SK-N-MC (cell line): ENCODE measurements around the gene NLRC5.

Experiments used
- DNase-seq: peaks from one replicate; pipeline ENCODE4 v3.0.0-alpha.2; 2011; ENCODE audit warnings: low read depth, low spot score
- H3K27ac ChIP-seq: fragments of 200-600 bp; sonication (generic); 2 replicates; pipeline ENCODE4 v1.5.1; 2016; ENCODE audit warnings: mixed run types
- H3K36me3 ChIP-seq: fragments of 200-600 bp; sonication (generic); 2 replicates; pipeline ENCODE4 v1.6.1; 2017; ENCODE audit warnings: antibody characterized with exemption, low read length, mixed read lengths; ENCODE audit not compliant: insufficient read depth
- H3K4me3 ChIP-seq: fragments of 200-600 bp; sonication (generic); 2 replicates; pipeline ENCODE4 v1.5.1; 2016
- H3K9ac ChIP-seq: fragments of 200-600 bp; sonication (generic); 2 replicates; pipeline ENCODE4 v1.8.0; 2017; ENCODE audit warnings: mixed run types, mixed read lengths; ENCODE audit not compliant: insufficient read length
- H3K9me3 ChIP-seq: fragments of 200-600 bp; sonication (generic); 2 replicates; pipeline ENCODE4 v1.6.1; 2017; ENCODE audit warnings: low read depth, mild to moderate bottlenecking, antibody characterized with exemption, low read length, moderate library complexity, mixed read lengths
- EZH2 ChIP-seq: fragments of 200-600 bp; sonication (generic); IDR thresholded peaks from one replicate; pipeline ENCODE4 v1.6.1; 2017; ENCODE audit warnings: antibody characterized with exemption
- FOXP2 ChIP-seq: optimal IDR thresholded peaks from 2 replicates; pipeline ENCODE3; 2011; ENCODE audit warnings: mild to moderate bottlenecking, moderate library complexity; ENCODE audit not compliant: insufficient read depth; ENCODE audit errors: extremely low read length, control extremely low read depth
- POLR2AphosphoS5 ChIP-seq: IDR thresholded peaks from 2 replicates; pipeline ENCODE4 v1.6.1; 2012; ENCODE audit warnings: mild to moderate bottlenecking, low read depth, low read length, borderline replicate concordance

Gene NLRC5

DNA sequence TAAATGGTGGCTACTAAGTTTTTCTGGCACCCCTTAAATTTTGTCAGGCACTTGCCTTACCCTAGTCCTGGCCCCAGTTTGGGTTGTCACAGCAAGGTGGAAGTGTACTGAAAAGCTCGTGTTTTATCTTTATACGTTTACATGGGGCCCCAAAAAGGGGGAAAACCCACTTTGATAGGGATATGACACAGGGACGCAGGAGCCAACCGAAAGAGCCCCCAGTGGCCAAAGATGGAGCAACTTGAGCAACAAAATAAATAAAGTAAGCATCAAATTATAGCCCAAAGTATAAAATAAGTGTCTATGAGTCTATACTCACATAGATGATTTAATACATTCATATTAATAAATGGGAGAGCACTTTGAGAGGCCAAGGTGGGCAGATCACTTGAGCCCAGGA lies 32.6 kb upstream of the NLRC5 start:
- TF ChIP-seq EZH2: no peak
- no peak for TF ChIP-seq FOXP2

DNA sequence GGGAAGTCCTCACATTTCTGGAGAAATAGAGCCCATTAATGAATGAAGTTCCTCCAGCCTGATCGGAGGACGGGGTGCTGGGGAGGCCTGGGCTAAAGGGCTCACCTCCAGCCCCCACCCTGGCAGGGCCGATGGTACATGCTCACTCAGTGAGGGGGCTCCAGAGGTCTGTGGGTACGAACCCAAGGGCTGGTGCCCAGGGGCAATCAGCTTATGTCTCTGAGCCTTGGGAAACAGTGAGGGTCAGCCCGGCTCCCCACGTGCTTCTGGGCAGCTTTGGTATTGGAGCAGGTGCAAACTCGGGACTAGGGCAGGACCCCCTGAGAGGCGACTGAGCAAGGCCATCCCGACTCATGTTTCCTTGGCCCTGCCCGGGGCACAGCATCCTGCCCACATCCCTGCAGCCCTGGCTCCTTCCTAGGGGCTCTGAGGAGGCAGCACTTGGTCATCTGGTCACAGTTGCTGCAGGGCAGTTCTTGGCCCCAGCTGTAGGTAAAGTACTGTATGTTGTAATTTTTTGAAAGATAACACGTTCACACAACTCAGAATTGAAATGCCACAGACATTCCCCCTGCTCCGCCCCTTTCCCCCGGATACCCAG lies 28.6 kb upstream of the NLRC5 start:
- DNase-seq: no peak
- H3K9me3 ChIP-seq: no peaks in the 10 kb centered on the region
- no peak overlapping the region for H3K9ac ChIP-seq
- H3K4me3 ChIP-seq: no peak overlapping the region
- no peak for TF ChIP-seq EZH2
- no peak for TF ChIP-seq FOXP2
- no peak for TF ChIP-seq POLR2AphosphoS5
- H3K36me3 ChIP-seq: no peaks in the 10 kb centered on the region
- no peak overlapping the region for H3K27ac ChIP-seq

More for the DNA sequence above, 32.6 kb upstream of the NLRC5 start:
- H3K36me3 ChIP-seq: no peaks in the 10 kb centered on the region
- H3K9ac ChIP-seq: no peak overlapping the region
- no peak overlapping the region for H3K4me3 ChIP-seq
- no peaks in the 10 kb centered on the region for H3K9me3 ChIP-seq
- no peak overlapping the region for H3K27ac ChIP-seq
- no peak for DNase-seq

DNA sequence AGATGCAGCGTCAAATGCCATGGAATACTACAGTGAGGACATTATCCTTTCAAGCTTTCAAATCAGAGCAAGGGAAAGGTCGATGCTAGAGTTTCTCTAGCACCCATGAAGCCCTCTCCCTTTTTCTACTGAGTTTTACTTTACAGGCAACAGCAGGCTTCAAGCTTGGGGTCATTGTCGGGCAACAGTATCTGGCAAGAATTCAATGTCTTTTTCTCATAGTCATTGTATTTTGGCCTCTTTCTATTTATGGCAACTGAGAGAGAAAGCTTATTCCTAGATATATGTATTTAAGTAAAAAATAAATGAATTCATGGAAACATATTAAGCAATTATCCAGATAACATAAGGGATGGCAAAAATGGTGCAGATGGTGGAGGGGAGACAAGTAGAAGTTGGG lies 28.0 kb upstream of the NLRC5 start:
- H3K27ac ChIP-seq: no peak overlapping the region
- no peak for TF ChIP-seq EZH2
- no peak for TF ChIP-seq POLR2AphosphoS5
- no peak for TF ChIP-seq FOXP2
- H3K4me3 ChIP-seq: no peak overlapping the region
- DNase-seq: no peak
- no peaks in the 10 kb centered on the region for H3K36me3 ChIP-seq
- no peak overlapping the region for H3K9ac ChIP-seq
- no peaks in the 10 kb centered on the region for H3K9me3 ChIP-seq

DNA sequence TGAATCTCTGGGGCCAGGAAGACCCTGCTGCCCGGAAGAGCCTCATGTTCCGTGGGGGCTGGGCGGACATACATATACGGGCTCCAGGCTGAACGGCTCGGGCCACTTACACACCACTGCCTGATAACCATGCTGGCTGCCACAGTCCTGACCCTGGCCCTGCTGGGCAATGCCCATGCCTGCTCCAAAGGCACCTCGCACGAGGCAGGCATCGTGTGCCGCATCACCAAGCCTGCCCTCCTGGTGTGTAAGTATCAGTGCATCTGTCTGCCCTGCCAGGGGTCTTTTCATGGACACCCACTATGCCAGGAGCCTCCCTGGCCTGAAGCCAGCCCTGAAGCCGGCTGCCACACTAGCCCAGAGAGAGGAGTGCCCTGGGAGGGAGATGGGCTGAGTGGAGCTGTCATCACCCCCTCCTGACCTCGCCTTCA lies 27.5 kb upstream of the NLRC5 start, which contains the start of gene CETP:
CETP (plus strand) TSS at position 100 of the 431 bp plus-strand sequence; CDS start at position 130, 30 bp downstream.
- no peak for DNase-seq
- no peaks in the 10 kb centered on the region for H3K36me3 ChIP-seq
- no peak for TF ChIP-seq FOXP2
- TF ChIP-seq POLR2AphosphoS5: no peak
- TF ChIP-seq EZH2: no peak
- no peak within 1 kb of the TSS for H3K27ac ChIP-seq
- H3K9ac ChIP-seq: no peak within 1 kb of the TSS
- no peak within 1 kb of the TSS for H3K4me3 ChIP-seq
- H3K9me3 ChIP-seq: no peaks in the 10 kb centered on the region

DNA sequence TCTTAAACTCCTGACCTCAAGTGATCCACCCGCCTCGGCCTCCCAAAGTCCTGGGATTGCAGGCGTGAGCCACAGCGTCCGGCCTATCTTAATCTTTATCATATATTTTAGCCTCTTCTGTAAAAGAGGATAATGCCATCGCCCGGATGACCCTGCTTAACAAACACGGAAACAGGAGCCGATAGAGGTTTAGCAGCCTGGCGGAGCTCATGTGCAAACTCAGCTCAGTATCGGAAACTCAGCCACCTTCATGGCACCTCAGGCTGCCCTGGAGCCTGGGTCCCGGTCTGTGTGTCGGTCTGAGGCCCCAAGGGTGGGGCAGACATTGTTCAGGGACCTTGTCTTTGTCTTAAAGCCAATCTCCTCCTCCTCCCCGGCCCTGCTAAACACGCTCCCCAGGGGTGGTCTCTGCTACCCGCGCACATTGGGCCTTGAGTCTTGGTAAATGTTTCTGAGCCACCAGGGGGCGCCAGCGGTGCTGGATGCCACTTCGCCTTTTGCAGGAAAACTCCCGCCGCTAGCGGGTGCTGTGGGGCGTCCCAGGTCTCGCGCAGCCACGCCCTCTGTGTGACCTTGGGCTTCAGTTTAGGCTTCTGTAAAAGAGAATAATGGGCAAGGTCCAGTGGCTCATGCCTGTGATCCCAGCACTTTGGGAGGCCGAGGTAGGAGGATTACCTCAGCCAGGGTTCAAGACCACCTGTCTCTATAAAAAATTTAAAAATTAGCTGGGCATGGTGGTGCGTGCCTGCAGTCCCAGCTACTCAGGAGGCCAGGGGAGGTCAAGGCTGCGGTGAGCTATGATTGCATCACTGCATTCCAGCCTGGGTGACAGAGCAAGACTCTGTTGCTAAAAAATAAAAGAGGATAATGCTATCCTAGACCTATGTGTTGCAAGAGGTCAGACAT lies 24.9 kb upstream of the NLRC5 start:
- H3K4me3 ChIP-seq: no peak overlapping the region
- no peak overlapping the region for H3K9ac ChIP-seq
- no peak for DNase-seq
- no peaks in the 10 kb centered on the region for H3K9me3 ChIP-seq
- no peaks in the 10 kb centered on the region for H3K36me3 ChIP-seq
- no peak for TF ChIP-seq EZH2
- no peak for TF ChIP-seq POLR2AphosphoS5
- no peak for TF ChIP-seq FOXP2
- no peak overlapping the region for H3K27ac ChIP-seq

DNA sequence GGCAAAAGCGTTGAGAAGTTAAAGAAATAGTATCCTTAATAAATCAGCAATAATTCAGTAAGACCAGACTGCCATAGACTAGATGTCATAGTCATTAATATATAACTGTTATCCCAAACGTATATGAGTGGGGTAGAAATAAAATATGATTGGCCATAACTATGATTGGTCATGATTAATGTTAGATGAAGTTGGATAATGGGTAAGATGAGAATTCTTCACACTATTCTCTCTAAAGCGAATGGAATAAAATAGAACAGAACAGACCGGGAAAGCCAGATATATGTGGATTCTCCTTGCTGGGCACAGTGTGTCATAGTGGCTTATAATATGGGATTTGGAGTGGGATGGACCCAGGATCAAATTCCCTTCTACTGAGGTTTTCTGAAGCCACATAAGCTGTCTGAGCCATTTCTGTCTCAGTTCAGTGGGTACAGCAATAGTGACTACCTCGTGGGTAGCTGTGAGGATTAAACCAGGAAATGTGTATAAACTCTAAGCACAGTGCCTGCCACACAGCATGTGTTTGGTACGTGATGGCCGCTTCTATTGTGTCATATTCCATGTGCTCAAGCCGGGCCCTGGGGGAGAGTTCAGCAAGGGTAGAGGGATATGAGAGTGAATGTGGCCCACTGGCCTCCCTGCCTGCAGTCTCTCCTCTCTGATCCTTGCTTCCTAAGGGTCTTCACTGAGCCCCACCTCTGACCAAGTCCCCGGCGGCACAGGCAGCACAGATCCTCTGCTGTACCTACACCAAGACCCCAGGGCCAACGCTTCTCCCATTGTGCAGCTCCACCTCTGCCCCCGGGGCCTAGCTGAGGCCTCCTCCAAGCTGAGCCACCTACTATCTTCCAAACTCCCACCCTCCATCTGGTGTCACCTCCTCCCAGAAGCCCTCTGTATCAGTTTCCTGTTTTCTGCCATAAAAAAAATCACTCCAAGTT lies 23.9 kb upstream of the NLRC5 start:
- no peaks in the 10 kb centered on the region for H3K9me3 ChIP-seq
- H3K27ac ChIP-seq: no peak overlapping the region
- TF ChIP-seq EZH2 (no peak), FOXP2 (no peak), POLR2AphosphoS5 (no peak)
- no peak overlapping the region for H3K9ac ChIP-seq
- no peaks in the 10 kb centered on the region for H3K36me3 ChIP-seq
- DNase-seq: no peak
- H3K4me3 ChIP-seq: no peak overlapping the region

DNA sequence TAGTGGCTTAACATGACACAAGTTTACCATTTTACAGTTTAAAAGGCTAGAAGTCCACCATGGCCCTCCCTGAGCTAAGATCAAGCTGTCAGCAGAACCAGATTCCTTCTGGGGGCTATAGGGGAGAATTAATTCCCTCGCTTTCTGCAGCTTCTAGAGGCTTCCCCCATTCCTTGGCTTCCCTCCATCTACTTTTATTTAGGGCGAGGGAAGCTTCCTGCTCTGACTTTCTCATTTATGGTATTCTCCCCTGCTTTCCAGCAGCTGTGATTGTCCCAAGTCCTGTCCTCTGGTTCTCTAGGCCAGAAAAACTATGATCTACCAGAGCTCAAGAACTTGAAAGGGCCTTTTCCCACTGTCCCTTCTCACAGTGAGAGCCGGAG lies 23.3 kb upstream of the NLRC5 start:
- Histone ChIP-seq H3K9ac (no peak overlapping the region), H3K9me3 (no peaks in the 10 kb centered on the region), H3K27ac (no peak overlapping the region), H3K4me3 (no peak overlapping the region), H3K36me3 (no peaks in the 10 kb centered on the region)
- DNase-seq: no peak
- TF ChIP-seq EZH2 (no peak), POLR2AphosphoS5 (no peak), FOXP2 (no peak)

DNA sequence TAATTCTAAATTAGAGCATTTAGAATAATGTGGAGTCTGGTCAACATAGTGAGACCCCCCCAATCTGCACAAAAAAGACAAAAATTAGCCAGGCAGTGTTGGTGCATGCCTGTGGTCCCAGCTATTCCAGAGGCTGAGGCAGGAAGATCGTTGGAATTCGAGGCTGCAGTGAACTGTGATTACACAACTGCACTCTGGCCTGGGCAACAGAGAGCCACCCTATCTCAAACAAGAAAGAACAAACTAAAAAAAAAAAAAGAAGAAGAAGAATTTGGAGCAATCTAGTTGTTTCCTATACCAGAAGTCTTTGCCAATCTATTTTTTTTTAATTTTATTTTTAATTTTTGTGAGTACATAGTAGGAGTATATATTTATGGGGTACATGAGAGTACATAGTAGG lies 21.6 kb upstream of the NLRC5 start:
- DNase-seq: no peak
- Histone ChIP-seq H3K4me3 (no peak overlapping the region), H3K36me3 (no peaks in the 10 kb centered on the region), H3K27ac (no peak overlapping the region), H3K9me3 (no peaks in the 10 kb centered on the region), H3K9ac (no peak overlapping the region)
- TF ChIP-seq EZH2 (no peak), POLR2AphosphoS5 (no peak), FOXP2 (no peak)
